GM12878 (cell line): ENCODE results near the gene NOS1AP. TPM values are rescaled to one million over a fixed set of nuclear protein-coding genes. Genes with fewer than 3 reads are reported as not detected.

Source experiments
- ATAC-seq: fragments of 200-7000 bp; cut with Tn5 transposase; 3 replicates; pipeline ENCODE4 v1.9.1; 2020; ENCODE audit warnings: mild to moderate bottlenecking, moderate library complexity
- BruUV-seq: library from RNA; stranded (reverse); fragments of 400-500 nt; replicated peaks from 2 replicates; lab custom pipeline; 2021; lab: Mats Ljungman, UMichigan
- CTCF ChIA-PET: fragments of 300-600 bp; sonication (Branson Sonifier 250); formaldehyde crosslinking; extraction: SDS; loops from one replicate; lab custom pipeline; 2021; ENCODE audit warnings: inconsistent platforms; lab: Yijun Ruan, JAX
- POLR2A ChIA-PET: fragments of 350-600 bp; formaldehyde crosslinking; extraction: SDS; loops from one replicate; lab custom pipeline; 2021; ENCODE audit warnings: inconsistent platforms; lab: Charles Lee
- RAD21 ChIA-PET: fragments of 300-600 bp; sonication (Branson Sonifier 250); formaldehyde crosslinking; loops from one replicate; lab custom pipeline; 2023; ENCODE audit warnings: antibody characterized with exemption; ENCODE audit not compliant: unreplicated experiment; lab: Charles Lee
- SMC1A ChIA-PET: fragments of 300-600 bp; sonication (Branson Sonifier 250); formaldehyde crosslinking; loops from one replicate; lab custom pipeline; 2023; ENCODE audit not compliant: unreplicated experiment, uncharacterized antibody; lab: Charles Lee
- DNase-seq: peaks from one replicate; pipeline ENCODE4 v3.0.0-alpha.2; 2011; ENCODE audit warnings: low read depth, low spot score
- FAIRE-seq: peaks from 3 replicates; lab custom pipeline; 2011; peaks lifted over from hg19 to GRCh38; lab: Jason Lieb, UNC
- H2AFZ ChIP-seq: 2 replicates; pipeline ENCODE4 v1.6.0; 2011; ENCODE audit warnings: low read depth, low read length, control low read depth; ENCODE audit not compliant: control insufficient read depth
- H3K27ac ChIP-seq: 2 replicates; pipeline ENCODE4 v1.5.1; 2011; ENCODE audit warnings: control low read depth; ENCODE audit not compliant: control insufficient read depth, insufficient read depth
- H3K27me3 ChIP-seq, 2 experiments: replicated peaks in 1 of 2; 2 replicates each; pipeline versions ENCODE4 v1.6.0 to v1.6.1; 2011; ENCODE audit warnings: low read length in 1 of 2; ENCODE audit not compliant: control insufficient read depth in 2 of 2, insufficient read depth in 2 of 2
- H3K36me3 ChIP-seq, 2 experiments: 2 replicates each; pipeline ENCODE4 v1.5.1; 2011; ENCODE audit warnings: low read length in 1 of 2; ENCODE audit not compliant: control insufficient read depth in 2 of 2, insufficient read depth in 2 of 2
- H3K4me1 ChIP-seq: 2 replicates; pipeline ENCODE4 v1.6.1; 2011; ENCODE audit warnings: mild to moderate bottlenecking, low read length, moderate library complexity, mixed read lengths; ENCODE audit not compliant: control insufficient read depth, insufficient read depth
- H3K4me2 ChIP-seq: 2 replicates; pipeline ENCODE4 v1.6.0; 2011; ENCODE audit warnings: control low read depth; ENCODE audit not compliant: control insufficient read depth, insufficient read depth
- H3K4me3 ChIP-seq: fragments of 200-600 bp; sonication (generic); 2 replicates; pipeline ENCODE4 v1.5.1; 2016
- H3K79me2 ChIP-seq: 2 replicates; pipeline ENCODE4 v1.6.0; 2011; ENCODE audit warnings: low read length; ENCODE audit not compliant: control insufficient read depth, insufficient read depth
- H3K9ac ChIP-seq: 2 replicates; pipeline ENCODE4 v1.8.0; 2011; ENCODE audit warnings: low read length, control low read depth, mixed read lengths; ENCODE audit not compliant: control insufficient read depth, insufficient read depth
- H3K9me3 ChIP-seq: replicated peaks from 3 replicates; pipeline ENCODE4 v1.5.1; 2011; ENCODE audit warnings: mild to moderate bottlenecking, low read length; ENCODE audit not compliant: control insufficient read depth, insufficient read depth
- H4K20me1 ChIP-seq: 2 replicates; pipeline ENCODE4 v1.6.0; 2011; ENCODE audit not compliant: control insufficient read depth, insufficient read depth
- CHD4 ChIP-seq: fragments of 200-600 bp; sonication (generic); IDR thresholded peaks from 2 replicates; pipeline ENCODE4 v1.6.1; 2016; ENCODE audit warnings: mild to moderate bottlenecking
- EP300 ChIP-seq, 2 experiments: fragments of 150-350 bp in 1 of 2; IDR thresholded peaks; 2 replicates each; pipeline ENCODE4 v1.6.1; 2011 to 2012; ENCODE audit warnings: low read depth in 2 of 2, low read length in 2 of 2, borderline replicate concordance in 1 of 2, improper control_type of control experiment in 1 of 2, inconsistent platforms in 1 of 2; ENCODE audit not compliant: control insufficient read depth in 1 of 2
- EZH2 ChIP-seq: IDR thresholded peaks from 2 replicates; pipeline ENCODE4 v1.6.1; 2012; ENCODE audit warnings: low read depth, mild to moderate bottlenecking, control low read depth, inconsistent platforms, low read length, borderline replicate concordance; ENCODE audit not compliant: control insufficient read depth
- FOXK2 ChIP-seq: fragments of 450-650 bp; IDR thresholded peaks from 2 replicates; pipeline ENCODE4 v1.6.1; 2017; ENCODE audit warnings: mild to moderate bottlenecking, moderate library complexity
- RCOR1 ChIP-seq: conservative IDR thresholded peaks from 2 replicates; pipeline ENCODE4 v1.6.1; 2012; ENCODE audit warnings: low read depth, low read length, improper control_type of control experiment
- SMAD1 ChIP-seq: fragments of 450-650 bp; IDR thresholded peaks from 2 replicates; pipeline ENCODE4 v1.6.1; 2018; ENCODE audit warnings: mild to moderate bottlenecking, low read depth; ENCODE audit not compliant: partially characterized antibody
- SREBF2 ChIP-seq: IDR thresholded peaks from 2 replicates; pipeline ENCODE4 v1.6.1; 2012; ENCODE audit warnings: mild to moderate bottlenecking, low read length
- SUPT20H ChIP-seq: IDR thresholded peaks from 2 replicates; pipeline ENCODE4 v1.6.1; 2011; ENCODE audit warnings: low read depth, mild to moderate bottlenecking, low read length, moderate library complexity, borderline replicate concordance; ENCODE audit not compliant: control insufficient read depth
- WGBS: methylation state at CpG from one replicate; pipeline ENCODE4 v1.1.6; 2016; ENCODE audit warnings: low lambda C conversion rate; ENCODE audit not compliant: insufficient replicate concordance, insufficient coverage; ENCODE audit errors: missing lambda C conversion rate; 5-methylcytosine and 5-hydroxymethylcytosine counted together
- in situ Hi-C: fragments of 300-500 bp; cut with MboI; formaldehyde crosslinking; loops from 9 replicates; pipeline ENCODE4 v1.14.3; 2018; ENCODE audit warnings: mixed read lengths
- intact Hi-C: fragments of 100-400 bp; cut with micrococcal nuclease; formaldehyde crosslinking; loops from one replicate; pipeline ENCODE4 v1.14.2; 2022; ENCODE audit not compliant: unreplicated experiment
- polyA plus RNA-seq, 11 experiments: library from polyadenylated mRNA; depleted of rRNA in 4 of 11; unstranded in 6 of 11; stranded (reverse) in 5 of 11; fragments of >200 nt; fragmentation: Nextera tagmentation in 4 of 11; fragmentation: Illumina TruSeq in 1 of 11; extraction: Ambion mirVana in 4 of 11; extraction: Trizol in 1 of 11; gene quantifications; 1 replicate in 1 of 11; 2 replicates in 10 of 11; pipeline versions ENCODE4 v1.2.1 to v1.2.3, GENCODE V29; 2011 to 2016; ENCODE audit warnings: inconsistent platforms in 2 of 11, missing spikeins in 2 of 11, low read depth in 1 of 11
- total RNA-seq, 4 experiments: library from RNA; depleted of rRNA in 3 of 4; stranded (reverse); fragments of >200 nt in 3 of 4; fragmentation: Illumina TruSeq in 1 of 4; extraction: Trizol in 1 of 4; gene quantifications; 2 replicates each; pipeline versions ENCODE4 v1.2.1 to v1.2.3, GENCODE V29; 2013 to 2021
- TF ChIP-seq, protein P1 (sequence below): fragments of 450-650 bp; IDR thresholded peaks from 2 replicates; pipeline ENCODE4 v1.6.1; 2014; ENCODE audit warnings: mild to moderate bottlenecking
- TF ChIP-seq, protein P2 (sequence below): fragments of 150-350 bp; IDR thresholded peaks from 2 replicates; pipeline ENCODE4 v1.6.1; 2014; ENCODE audit warnings: mild to moderate bottlenecking, low read depth, low read length

The NOS1AP gene
- total and polyA plus RNA-seq, 10 of the 15 experiments (the other 5 are each of a cell fraction or from before 2014, with no cell fraction given) = 0.03 to 0.15 TPM; not detected in 8

DNA sequence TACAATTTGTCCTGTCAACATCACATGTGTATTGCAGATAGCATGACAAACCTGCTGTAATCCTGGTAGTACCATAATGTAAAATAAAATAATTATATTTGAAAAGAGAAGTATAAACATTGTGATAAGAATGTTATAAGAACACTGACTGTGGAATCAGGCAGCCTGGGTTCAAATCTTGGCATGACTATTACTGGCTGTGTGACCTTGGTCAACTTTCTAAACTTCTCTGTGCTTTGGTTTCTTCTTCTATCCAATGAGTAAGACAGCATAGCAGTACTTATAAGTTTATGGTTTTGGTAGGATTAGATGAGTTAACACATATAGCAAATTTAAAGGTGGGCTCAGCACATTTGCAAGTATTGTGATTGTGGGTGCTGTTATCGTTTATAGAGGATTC, 147.1 kb downstream of the NOS1AP start (continued):
- TF ChIP-seq, protein P1, sequence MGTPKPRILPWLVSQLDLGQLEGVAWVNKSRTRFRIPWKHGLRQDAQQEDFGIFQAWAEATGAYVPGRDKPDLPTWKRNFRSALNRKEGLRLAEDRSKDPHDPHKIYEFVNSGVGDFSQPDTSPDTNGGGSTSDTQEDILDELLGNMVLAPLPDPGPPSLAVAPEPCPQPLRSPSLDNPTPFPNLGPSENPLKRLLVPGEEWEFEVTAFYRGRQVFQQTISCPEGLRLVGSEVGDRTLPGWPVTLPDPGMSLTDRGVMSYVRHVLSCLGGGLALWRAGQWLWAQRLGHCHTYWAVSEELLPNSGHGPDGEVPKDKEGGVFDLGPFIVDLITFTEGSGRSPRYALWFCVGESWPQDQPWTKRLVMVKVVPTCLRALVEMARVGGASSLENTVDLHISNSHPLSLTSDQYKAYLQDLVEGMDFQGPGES = no peak
- TF ChIP-seq SREBF2 (no peak), EZH2 (no peak), EP300 (IDR thresholded peaks at IDR 0.05; ENCODE audit: borderline replicate concordance in 1 of 2, control insufficient read depth in 1 of 2, low read depth in 2 of 2, low read length in 2 of 2) (no peak), FOXK2 (no peak), SUPT20H (no peak), SMAD1 (no peak)
- TF ChIP-seq, all 136 proteins: peak for 0

DNA sequence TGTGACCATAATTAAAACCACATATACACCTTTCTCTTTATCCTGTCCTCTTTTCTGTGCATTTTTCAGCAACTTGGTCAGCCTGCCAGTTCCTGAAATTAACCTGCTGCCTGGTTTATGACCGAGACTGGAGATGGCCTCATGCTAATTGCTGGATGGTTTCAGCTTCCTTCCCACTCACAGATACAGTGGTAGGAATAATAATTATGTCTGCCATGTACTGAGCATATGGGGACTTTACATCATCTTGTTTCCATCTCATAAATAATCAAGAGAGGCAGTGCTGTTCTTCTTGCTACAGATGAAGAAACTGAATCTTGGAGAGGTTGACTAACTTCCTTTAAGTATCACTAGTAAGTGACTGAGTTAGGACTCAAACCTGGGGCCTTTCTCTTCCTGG, 148.2 kb downstream of the NOS1AP start:
- H3K79me2 ChIP-seq = no peaks in the 10 kb centered on the region
- ChIA-PET CTCF (no interaction called here), SMC1A (no interaction called here), POLR2A (no interaction called here), RAD21 (no interaction called here)
- H2AFZ ChIP-seq = no peak overlapping the region
- FAIRE-seq (no peak), ATAC-seq (no peak), DNase-seq (no peak)
- no peak overlapping the region for H3K4me2 ChIP-seq
- no peak overlapping the region for H3K9ac ChIP-seq
- intact Hi-C loops = no loop called here
- no peaks in the 10 kb centered on the region for H3K4me1 ChIP-seq
- H3K27me3 ChIP-seq = peaks cover 0 to 1% of the 10 kb centered on the region in 2 experiments; a peak in 2 of 4 replicates
- in situ Hi-C loops = no loop called here
- no peaks in the 10 kb centered on the region for H4K20me1 ChIP-seq
- WGBS = 0% methylated on average over 1 of the region's 1 CpG
- no TSS peak for BruUV-seq
- no peaks in the 10 kb centered on the region for H3K9me3 ChIP-seq
- H3K27ac ChIP-seq = no peak overlapping the region
- H3K4me3 ChIP-seq = no peak overlapping the region
- H3K36me3 ChIP-seq = no peaks in the 10 kb centered on the region
- TF ChIP-seq, protein P2, sequence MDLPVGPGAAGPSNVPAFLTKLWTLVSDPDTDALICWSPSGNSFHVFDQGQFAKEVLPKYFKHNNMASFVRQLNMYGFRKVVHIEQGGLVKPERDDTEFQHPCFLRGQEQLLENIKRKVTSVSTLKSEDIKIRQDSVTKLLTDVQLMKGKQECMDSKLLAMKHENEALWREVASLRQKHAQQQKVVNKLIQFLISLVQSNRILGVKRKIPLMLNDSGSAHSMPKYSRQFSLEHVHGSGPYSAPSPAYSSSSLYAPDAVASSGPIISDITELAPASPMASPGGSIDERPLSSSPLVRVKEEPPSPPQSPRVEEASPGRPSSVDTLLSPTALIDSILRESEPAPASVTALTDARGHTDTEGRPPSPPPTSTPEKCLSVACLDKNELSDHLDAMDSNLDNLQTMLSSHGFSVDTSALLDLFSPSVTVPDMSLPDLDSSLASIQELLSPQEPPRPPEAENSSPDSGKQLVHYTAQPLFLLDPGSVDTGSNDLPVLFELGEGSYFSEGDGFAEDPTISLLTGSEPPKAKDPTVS = no peak
- TF ChIP-seq RCOR1 (no peak), CHD4 (no peak)
- TF ChIP-seq, all 136 proteins: peak for 0
